A673 (cell line): ENCODE measurements around the gene TEX2. TPM values are rescaled to one million over a fixed set of nuclear protein-coding genes. Genes with fewer than 3 reads are reported as not detected.

Source experiments
- BruUV-seq: library from RNA; stranded (reverse); fragments of 400-500 nt; replicated peaks from 2 replicates; lab custom pipeline; 2021; lab: Mats Ljungman, UMichigan
- CTCF ChIA-PET: fragments of 300-600 bp; sonication (Branson Sonifier 250); formaldehyde crosslinking; loops from one replicate; lab custom pipeline; 2022; ENCODE audit warnings: antibody characterized with exemption; lab: Charles Lee
- POLR2A ChIA-PET: fragments of 300-600 bp; sonication (Branson Sonifier 250); formaldehyde crosslinking; loops from one replicate; lab custom pipeline; 2022; ENCODE audit warnings: antibody characterized with exemption; ENCODE audit not compliant: low non-redundant PET; lab: Charles Lee
- DNase-seq: peaks from one replicate; pipeline ENCODE4 v3.0.0-alpha.2; 2015; ENCODE audit warnings: low spot score
- H3K27ac ChIP-seq: fragments of 200-600 bp; sonication (generic); 2 replicates; pipeline ENCODE4 v1.5.1; 2016; ENCODE audit warnings: mixed run types, low read depth, mild to moderate bottlenecking, mixed read lengths, antibody characterized with exemption, low read length; ENCODE audit not compliant: poor library complexity, severe bottlenecking
- H3K27me3 ChIP-seq: fragments of 200-600 bp; sonication (generic); replicated peaks from 2 replicates; pipeline ENCODE4 v1.6.1; 2017; ENCODE audit warnings: mixed run types, low read depth, mild to moderate bottlenecking, mixed read lengths, antibody characterized with exemption, low read length; ENCODE audit not compliant: insufficient read depth, poor library complexity
- H3K36me3 ChIP-seq: fragments of 200-600 bp; sonication (generic); 2 replicates; pipeline ENCODE4 v1.6.1; 2016; ENCODE audit warnings: mixed run types, mild to moderate bottlenecking, mixed read lengths, antibody characterized with exemption, low read length; ENCODE audit not compliant: insufficient read depth, poor library complexity, severe bottlenecking
- H3K4me1 ChIP-seq: fragments of 200-600 bp; sonication (generic); 2 replicates; pipeline ENCODE4 v1.6.1; 2017; ENCODE audit warnings: mixed run types, mild to moderate bottlenecking, mixed read lengths, antibody characterized with exemption, low read length; ENCODE audit not compliant: insufficient read depth, poor library complexity, severe bottlenecking
- H3K4me3 ChIP-seq: fragments of 200-600 bp; sonication (generic); 2 replicates; pipeline ENCODE4 v1.5.1; 2016; ENCODE audit warnings: low read depth, mixed run types, mild to moderate bottlenecking, mixed read lengths, low read length; ENCODE audit not compliant: poor library complexity, severe bottlenecking
- H3K9me3 ChIP-seq: fragments of 200-600 bp; sonication (generic); 2 replicates; pipeline ENCODE4 v1.6.1; 2016; ENCODE audit warnings: mixed run types, low read depth, mild to moderate bottlenecking, mixed read lengths, antibody characterized with exemption, low read length; ENCODE audit not compliant: poor library complexity, severe bottlenecking
- EZH2 ChIP-seq: fragments of 200-600 bp; sonication (generic); IDR thresholded peaks from 2 replicates; pipeline ENCODE4 v1.6.1; 2017; ENCODE audit warnings: borderline replicate concordance, low read depth, mild to moderate bottlenecking, mixed read lengths, antibody characterized with exemption, low read length; ENCODE audit not compliant: poor library complexity, severe bottlenecking
- intact Hi-C: fragments of 100-400 bp; cut with micrococcal nuclease; formaldehyde crosslinking; loops from one replicate; pipeline ENCODE4 v1.10.0; 2022; ENCODE audit not compliant: unreplicated experiment
- total RNA-seq: library from RNA; stranded (reverse); gene quantifications from 2 replicates; pipeline ENCODE4 v1.2.3, GENCODE V29; 2021
- TF ChIP-seq, protein P1 (sequence below): fragments of 300-800, 200-600 bp; sonication (generic); conservative IDR thresholded peaks from 2 replicates; pipeline ENCODE4 v1.5.1; 2017; ENCODE audit warnings: low read depth, mild to moderate bottlenecking, antibody characterized with exemption, low read length, moderate library complexity, mixed read lengths

Gene TEX2
- total RNA-seq, 1 experiment from 2014 or later, result 16.1 TPM

DNA sequence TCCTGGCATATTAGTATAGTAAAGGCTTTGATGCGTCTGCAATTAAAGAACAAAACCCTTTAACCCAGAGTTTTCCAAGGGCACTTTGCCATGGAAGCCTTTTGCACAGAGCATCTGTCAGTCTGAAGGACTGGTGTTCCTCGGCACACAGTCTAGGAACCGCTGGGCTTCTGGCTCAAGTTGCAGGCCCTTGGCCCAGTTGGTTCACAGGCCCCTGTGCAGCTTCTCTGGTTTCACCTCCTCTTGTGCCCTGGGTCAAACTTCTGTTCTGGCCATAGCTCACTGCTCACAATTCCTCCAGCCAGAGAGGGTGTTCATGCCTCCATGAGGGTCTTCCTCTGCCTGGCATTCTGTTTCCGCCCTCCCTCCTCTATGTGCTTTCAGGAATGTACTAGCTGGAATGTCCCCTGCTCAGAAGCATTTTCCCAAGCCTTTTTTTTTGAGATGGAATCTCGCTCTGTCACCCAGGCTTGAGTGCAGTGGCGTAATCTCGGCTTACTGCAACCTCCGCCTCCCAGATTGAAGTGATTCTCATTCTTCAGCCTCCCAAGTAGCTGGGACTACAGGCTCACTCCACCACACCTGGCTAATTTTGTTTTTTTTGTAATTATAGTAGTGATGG, 34.5 kb upstream of the TEX2 start:
- no peaks in the 10 kb centered on the region for H3K9me3 ChIP-seq
- BruUV-seq, result no TSS peak
- no peaks in the 10 kb centered on the region for H3K4me1 ChIP-seq
- H3K27ac ChIP-seq, result no peak overlapping the region
- intact Hi-C loops, result no loop called here
- POLR2A ChIA-PET, result no interaction called here
- DNase-seq, result no peak
- CTCF ChIA-PET, result interaction anchor here (0.5 to 1.6 kb wide), 2 partner anchors 16 to 462 kb away, joined by 3 to 7 read pairs; no protein-coding TSS in a partner anchor
- no peaks in the 10 kb centered on the region for H3K36me3 ChIP-seq
- no peaks in the 10 kb centered on the region for H3K27me3 ChIP-seq
- no peak overlapping the region for H3K4me3 ChIP-seq
- no peak for TF ChIP-seq EZH2
- TF ChIP-seq, protein P1, sequence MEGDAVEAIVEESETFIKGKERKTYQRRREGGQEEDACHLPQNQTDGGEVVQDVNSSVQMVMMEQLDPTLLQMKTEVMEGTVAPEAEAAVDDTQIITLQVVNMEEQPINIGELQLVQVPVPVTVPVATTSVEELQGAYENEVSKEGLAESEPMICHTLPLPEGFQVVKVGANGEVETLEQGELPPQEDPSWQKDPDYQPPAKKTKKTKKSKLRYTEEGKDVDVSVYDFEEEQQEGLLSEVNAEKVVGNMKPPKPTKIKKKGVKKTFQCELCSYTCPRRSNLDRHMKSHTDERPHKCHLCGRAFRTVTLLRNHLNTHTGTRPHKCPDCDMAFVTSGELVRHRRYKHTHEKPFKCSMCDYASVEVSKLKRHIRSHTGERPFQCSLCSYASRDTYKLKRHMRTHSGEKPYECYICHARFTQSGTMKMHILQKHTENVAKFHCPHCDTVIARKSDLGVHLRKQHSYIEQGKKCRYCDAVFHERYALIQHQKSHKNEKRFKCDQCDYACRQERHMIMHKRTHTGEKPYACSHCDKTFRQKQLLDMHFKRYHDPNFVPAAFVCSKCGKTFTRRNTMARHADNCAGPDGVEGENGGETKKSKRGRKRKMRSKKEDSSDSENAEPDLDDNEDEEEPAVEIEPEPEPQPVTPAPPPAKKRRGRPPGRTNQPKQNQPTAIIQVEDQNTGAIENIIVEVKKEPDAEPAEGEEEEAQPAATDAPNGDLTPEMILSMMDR, result no peak

DNA sequence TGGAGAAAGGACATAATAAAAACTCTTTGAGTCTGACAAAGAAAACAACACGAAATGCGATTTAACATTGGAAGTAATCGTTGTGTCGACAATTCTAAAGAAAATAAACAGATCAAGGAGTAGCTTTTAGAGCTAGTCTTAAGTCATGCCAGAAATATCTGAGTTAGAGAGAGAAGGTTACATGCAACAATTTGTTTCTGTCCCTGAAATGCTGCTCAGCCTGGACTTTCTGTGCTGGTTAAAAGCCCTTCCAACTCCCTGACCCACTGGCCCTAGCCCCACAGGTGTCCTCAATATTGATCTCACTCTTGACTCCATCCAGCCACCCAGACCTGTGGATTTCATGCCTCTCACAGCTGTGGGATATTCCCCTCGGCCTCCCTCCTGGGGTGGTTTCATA, 33.2 kb upstream of the TEX2 start:
- ChIA-PET POLR2A (no interaction called here), CTCF (interaction anchor here (1.6 kb wide), 1 partner anchor 14 kb away, joined by 7 read pairs; no protein-coding TSS in a partner anchor)
- no peak for DNase-seq
- no peaks in the 10 kb centered on the region for H3K4me1 ChIP-seq
- peaks cover 9% of the 10 kb centered on the region for H3K9me3 ChIP-seq
- no peak overlapping the region for H3K4me3 ChIP-seq
- no peaks in the 10 kb centered on the region for H3K36me3 ChIP-seq
- intact Hi-C loops, result no loop called here
- TF ChIP-seq, protein P1, result no peak
- no peaks in the 10 kb centered on the region for H3K27me3 ChIP-seq
- no TSS peak for BruUV-seq
- H3K27ac ChIP-seq, result no peak overlapping the region

DNA sequence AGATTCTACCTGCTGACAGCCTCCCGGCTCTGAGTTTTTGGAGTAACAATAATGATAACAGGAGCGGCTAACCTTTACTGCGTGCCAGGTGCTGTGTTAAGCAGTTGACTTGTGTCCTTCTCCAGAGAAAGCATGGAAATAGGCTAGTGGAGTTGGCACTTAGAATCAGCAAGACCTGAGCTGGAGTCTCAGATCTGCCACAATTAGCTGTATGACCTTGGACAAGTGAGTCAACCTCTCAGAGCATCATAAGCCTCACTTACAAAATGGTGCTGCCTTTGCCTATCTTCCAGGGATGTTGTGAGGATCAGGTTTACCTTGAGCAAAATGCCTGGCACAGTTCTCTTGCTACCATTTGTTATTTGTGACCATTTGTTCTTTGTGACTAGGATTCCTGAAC, 32.1 kb upstream of the TEX2 start:
- no peaks in the 10 kb centered on the region for H3K27me3 ChIP-seq
- no peaks in the 10 kb centered on the region for H3K36me3 ChIP-seq
- no peaks in the 10 kb centered on the region for H3K4me1 ChIP-seq
- H3K9me3 ChIP-seq, result peaks cover 12% of the 10 kb centered on the region
- no peak overlapping the region for H3K27ac ChIP-seq
- no peak for DNase-seq
- no TSS peak for BruUV-seq
- POLR2A ChIA-PET, result no interaction called here
- intact Hi-C loops, result no loop called here
- TF ChIP-seq, protein P1, result no peak
- TF ChIP-seq EZH2, result no peak
- CTCF ChIA-PET, result no interaction called here
- H3K4me3 ChIP-seq, result no peak overlapping the region
